HL-60/S4 treated with phorbol 12-myristate 13-acetate at 8.2 ng/mL for 4 days and 3 days (cell line): Measurements from ENCODE around the gene ATP8A2.

Experiments
- in situ Hi-C: fragments of 300-500 bp; cut with MboI; formaldehyde crosslinking; loops from 2 replicates; pipeline ENCODE4 v1.15.0; 2022; ENCODE audit warnings: low sequenced_read_pairs

Gene ATP8A2

GRCh38 chr13:25906191-25906661 is 534.5 kb downstream of the ATP8A2 start:
- in situ Hi-C loops, result no loop called here

DNA sequence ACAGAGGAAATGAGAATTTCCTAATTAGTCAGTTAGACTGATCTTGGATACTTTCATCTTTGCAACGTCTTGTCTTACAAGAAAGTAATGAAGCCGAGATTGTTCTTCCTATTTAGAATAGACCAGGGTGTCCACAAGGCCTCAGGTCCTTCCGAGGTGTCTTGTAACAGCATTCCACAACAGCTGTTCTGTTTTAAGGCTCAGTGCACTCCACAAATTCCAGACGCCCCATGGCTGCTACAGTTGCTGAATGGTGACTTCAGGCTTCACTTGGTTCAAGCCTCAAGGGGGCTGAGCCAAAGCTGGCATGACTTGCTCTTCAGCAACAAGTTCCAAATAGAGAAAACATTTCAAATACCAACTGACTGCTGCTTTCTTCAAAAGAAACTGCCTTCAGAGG is 536.6 kb downstream of the ATP8A2 start:
- in situ Hi-C loops, result no loop called here

DNA sequence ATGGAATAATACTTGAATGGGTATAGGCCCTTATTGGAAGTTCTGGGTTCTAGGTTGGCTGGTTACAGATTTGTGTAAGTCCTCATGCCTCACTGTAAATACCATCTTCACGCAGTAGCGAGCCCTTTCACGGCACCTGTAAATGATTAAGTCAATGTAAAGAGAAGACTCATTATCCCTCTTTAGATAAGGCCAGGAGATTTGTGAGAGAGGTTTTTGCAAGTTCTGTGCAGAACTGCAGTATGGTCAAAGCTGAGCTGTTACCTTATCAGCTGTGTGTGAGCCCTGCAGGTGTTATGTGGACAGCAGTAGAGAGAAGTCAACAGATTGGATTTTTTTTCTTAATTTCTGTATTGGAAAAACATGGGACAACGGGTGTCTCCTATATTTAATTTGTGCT is 538.5 kb downstream of the ATP8A2 start:
- in situ Hi-C loops, result no loop called here

DNA sequence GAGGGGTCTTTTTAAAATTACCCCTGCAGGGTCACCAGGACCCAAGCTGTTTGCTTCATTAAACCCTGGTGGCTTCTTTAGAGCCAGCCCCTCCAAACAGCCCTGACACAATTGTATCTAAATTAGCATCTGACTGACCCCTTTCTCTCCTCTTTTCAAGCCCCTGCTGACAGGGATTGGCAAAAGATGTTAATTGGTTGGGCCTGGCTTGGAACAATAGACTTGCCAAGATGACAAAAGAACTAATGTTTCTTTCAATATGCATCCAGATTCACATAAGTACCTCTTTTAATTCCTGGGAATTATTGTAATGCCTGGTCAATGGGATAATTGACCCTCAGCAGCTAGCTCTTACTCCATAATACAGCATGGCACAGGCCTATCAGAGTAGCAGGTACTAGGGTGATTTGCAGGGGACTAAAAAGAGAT is 539.2 kb downstream of the ATP8A2 start:
- in situ Hi-C loops, result no loop called here

- in situ Hi-C loops, result no loop called here
Observed at GRCh38 chr13:25912961-25913360, 541.2 kb downstream of the ATP8A2 start.

- in situ Hi-C loops, result no loop called here
Observed at GRCh38 chr13:25915840-25916518, 544.2 kb downstream of the ATP8A2 start.

GRCh38 chr13:25920277-25920676 is 548.5 kb downstream of the ATP8A2 start:
- in situ Hi-C loops, result no loop called here

GRCh38 chr13:25920931-25921330 is 549.2 kb downstream of the ATP8A2 start:
- in situ Hi-C loops, result no loop called here

- in situ Hi-C loops, result no loop called here
Observed at GRCh38 chr13:25922376-25922775, 550.6 kb downstream of the ATP8A2 start.

DNA sequence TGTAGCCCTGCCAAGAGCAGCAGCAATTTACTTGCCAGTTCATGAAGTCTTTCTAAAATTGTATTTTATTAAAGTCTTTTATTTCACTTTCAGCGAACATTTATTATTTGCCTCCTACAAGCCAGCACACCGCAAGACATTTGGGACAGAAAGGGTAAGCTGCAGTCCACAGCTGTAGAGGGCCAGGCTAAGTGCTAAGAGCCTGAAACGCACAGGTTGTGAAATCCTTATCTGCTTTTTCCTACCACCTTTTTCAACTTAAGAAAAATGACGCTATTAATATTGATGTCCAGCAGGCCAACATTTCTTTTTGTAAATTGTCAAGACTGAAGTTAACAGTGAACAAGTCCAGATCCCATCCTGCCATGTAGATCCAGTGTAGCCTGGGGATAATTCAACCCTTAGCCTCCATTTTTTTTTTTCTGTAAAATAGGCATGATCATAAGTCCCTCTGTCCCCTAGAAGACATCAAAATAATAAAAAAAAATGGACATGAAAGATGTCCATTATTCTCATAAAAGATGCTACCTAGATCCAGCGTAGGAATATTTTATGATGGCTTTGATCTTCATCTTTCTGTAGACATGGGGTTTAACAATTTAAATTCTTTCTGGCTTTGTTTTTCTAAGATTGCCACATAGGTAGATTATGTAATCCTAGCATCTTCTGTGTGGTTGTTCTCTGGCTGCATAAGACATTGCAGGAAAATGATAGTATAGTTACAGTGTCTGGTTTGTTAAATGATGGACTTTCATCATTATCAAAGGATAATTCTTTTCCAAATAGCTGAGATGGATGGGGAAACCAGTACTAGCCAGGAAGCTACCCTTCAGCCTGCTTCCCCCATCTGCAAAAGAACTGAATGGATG is 551.7 kb downstream of the ATP8A2 start:
- in situ Hi-C loops, result no loop called here

DNA sequence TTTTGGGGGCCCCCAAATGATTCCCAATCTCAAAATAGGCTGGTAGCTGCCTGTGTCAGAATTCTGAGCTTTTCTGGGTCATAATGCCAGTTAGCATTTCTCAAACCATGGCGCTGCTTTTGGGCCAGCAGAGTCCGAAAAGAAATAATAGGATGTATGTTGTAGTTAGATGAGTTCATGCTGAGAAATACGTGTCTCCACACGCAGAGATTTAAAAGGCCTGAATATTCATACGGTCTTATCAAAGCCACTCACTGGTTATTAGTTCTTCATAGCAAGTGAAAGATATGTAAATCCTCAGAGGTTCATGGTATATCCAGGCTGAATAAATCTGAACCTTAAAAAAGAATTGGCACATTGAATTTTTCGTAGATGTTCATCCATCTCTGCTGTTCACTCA is 555.6 kb downstream of the ATP8A2 start:
- in situ Hi-C loops, result no loop called here

DNA sequence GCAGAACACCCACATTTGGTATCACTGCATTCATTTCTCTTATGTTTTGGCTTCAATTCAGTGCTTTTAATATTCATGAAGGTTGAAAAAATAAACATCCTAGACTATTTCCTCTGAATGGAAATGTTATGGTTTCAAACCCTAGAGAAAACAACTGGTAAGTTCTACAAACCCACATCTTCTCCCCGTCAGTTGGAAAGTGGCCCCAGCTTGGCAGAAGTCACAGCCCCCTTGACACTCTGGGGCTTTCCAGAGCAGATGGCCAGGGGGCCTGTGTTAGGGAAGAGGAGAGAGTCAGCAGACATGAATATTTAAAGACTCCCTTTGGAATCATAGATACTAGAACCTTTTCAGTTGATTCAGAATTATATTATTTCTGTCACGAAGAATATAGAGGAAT is 556.2 kb downstream of the ATP8A2 start:
- in situ Hi-C loops, result no loop called here

GRCh38 chr13:25928941-25929505 is 557.2 kb downstream of the ATP8A2 start:
- in situ Hi-C loops, result no loop called here

- in situ Hi-C loops, result no loop called here
Observed at GRCh38 chr13:25929816-25930215, 558.0 kb downstream of the ATP8A2 start.

- in situ Hi-C loops, result no loop called here
Observed at GRCh38 chr13:25930653-25931052, 558.9 kb downstream of the ATP8A2 start.

GRCh38 chr13:25932365-25932764 is 560.6 kb downstream of the ATP8A2 start:
- in situ Hi-C loops, result no loop called here

GRCh38 chr13:25933520-25933919 is 561.7 kb downstream of the ATP8A2 start:
- in situ Hi-C loops, result no loop called here

- in situ Hi-C loops, result no loop called here
Observed at GRCh38 chr13:25934127-25934526, 562.4 kb downstream of the ATP8A2 start.

DNA sequence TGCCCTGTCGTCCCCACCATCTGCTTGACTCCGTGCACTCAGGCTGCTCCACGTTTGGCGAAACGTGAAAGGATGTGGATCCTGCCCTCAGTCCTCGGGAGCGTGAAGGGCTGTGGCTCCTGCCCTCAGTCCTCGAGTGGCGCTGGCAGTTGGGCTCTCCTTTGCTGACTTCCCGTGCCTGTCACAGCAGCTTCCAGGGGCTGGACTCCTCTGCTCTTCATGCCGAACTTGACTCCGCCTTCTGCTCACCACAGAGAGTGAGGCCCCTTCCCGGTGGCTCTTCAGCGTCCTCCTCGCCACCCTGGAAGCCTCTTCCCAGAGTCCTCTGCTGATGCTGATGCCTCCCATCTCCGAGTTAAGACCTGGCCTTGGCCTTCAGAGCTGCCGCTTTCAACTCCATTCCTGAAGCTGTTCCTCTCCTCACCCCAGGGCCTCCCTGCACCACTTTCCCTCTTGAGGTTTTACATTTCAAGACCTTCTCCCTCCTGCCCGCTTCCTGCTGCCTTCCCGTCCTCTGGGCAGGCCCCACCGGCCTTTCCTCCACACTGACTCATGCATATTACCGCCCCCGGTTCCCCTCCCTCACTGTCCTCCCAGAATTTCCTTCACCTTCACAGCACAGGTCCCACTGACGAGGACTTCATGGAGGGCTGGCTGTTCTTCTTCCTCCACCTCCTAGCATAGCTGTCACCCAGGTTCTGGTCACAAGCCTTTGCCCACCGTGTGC is 568.4 kb downstream of the ATP8A2 start:
- in situ Hi-C loops, result no loop called here

- in situ Hi-C loops, result no loop called here
Observed at GRCh38 chr13:25943081-25943480, 571.3 kb downstream of the ATP8A2 start.

- in situ Hi-C loops, result no loop called here
Observed at GRCh38 chr13:25943658-25944057, 571.9 kb downstream of the ATP8A2 start.
